ENCODE results near the gene POLR1E. TPM values are rescaled to one million over a fixed set of nuclear protein-coding genes. Genes with fewer than 3 reads are reported as not detected.

POLR1E gene
- total RNA-seq, 1 donor from 2014 or later, result 38.6 TPM

- Mint-ChIP-seq H3K4me3 (no peak overlapping the region), H3K36me3 (peaks cover 33% of the 10 kb centered on the region), H3K27ac (no peak overlapping the region), H3K4me1 (peaks cover 3% of the 10 kb centered on the region), H3K9me3 (no peaks in the 10 kb centered on the region), H3K27me3 (ENCODE audit: insufficient read depth, low read depth) (peaks cover 6% of the 10 kb centered on the region)
- no peak for DNase-seq (ENCODE audit: low spot score)
- Histone ChIP-seq H3K9me3 (ENCODE audit: low read depth) (no peaks in the 10 kb centered on the region), H3K4me2 (no peak overlapping the region), H2AFZ (replicated peaks) (no peak overlapping the region), H3K9ac (no peak overlapping the region), H3K27ac (no peak overlapping the region), H3K4me3 (no peak overlapping the region), H3K4me1 (no peaks in the 10 kb centered on the region), H3K79me2 (ENCODE audit: low read depth) (peaks cover 3% of the 10 kb centered on the region), H3F3A (ENCODE audit: low read depth) (no peaks in the 10 kb centered on the region), H3K36me3 (no peaks in the 10 kb centered on the region), H4K20me1 (ENCODE audit: low read depth) (peaks cover 3% of the 10 kb centered on the region), H3K27me3 (no peaks in the 10 kb centered on the region)
- TF ChIP-seq EZH2phosphoT487 (IDR thresholded peaks at IDR 0.05), result no peak
- TF ChIP-seq, protein P1, sequence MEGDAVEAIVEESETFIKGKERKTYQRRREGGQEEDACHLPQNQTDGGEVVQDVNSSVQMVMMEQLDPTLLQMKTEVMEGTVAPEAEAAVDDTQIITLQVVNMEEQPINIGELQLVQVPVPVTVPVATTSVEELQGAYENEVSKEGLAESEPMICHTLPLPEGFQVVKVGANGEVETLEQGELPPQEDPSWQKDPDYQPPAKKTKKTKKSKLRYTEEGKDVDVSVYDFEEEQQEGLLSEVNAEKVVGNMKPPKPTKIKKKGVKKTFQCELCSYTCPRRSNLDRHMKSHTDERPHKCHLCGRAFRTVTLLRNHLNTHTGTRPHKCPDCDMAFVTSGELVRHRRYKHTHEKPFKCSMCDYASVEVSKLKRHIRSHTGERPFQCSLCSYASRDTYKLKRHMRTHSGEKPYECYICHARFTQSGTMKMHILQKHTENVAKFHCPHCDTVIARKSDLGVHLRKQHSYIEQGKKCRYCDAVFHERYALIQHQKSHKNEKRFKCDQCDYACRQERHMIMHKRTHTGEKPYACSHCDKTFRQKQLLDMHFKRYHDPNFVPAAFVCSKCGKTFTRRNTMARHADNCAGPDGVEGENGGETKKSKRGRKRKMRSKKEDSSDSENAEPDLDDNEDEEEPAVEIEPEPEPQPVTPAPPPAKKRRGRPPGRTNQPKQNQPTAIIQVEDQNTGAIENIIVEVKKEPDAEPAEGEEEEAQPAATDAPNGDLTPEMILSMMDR (IDR thresholded peaks at IDR 0.05), result no peak
- TF ChIP-seq EZH2 (IDR thresholded peaks at IDR 0.05), result no peak
Measured at GRCh38 chr9:37542895-37543294, 57.1 kb downstream of the POLR1E start.

GRCh38 chr9:37543468-37543867 is 57.7 kb downstream of the POLR1E start:
- no peak for TF ChIP-seq EZH2 (IDR thresholded peaks at IDR 0.05)
- TF ChIP-seq, protein P1 (IDR thresholded peaks at IDR 0.05), result no peak
- TF ChIP-seq EZH2phosphoT487 (IDR thresholded peaks at IDR 0.05), result no peak
- peaks cover 3% of the 10 kb centered on the region for H3K4me1 Mint-ChIP-seq
- Histone ChIP-seq H3K27ac (no peak overlapping the region), H3K9ac (no peak overlapping the region), H3K36me3 (no peaks in the 10 kb centered on the region), H3K79me2 (ENCODE audit: low read depth) (peaks cover 6% of the 10 kb centered on the region), H2AFZ (replicated peaks) (no peak overlapping the region), H3K4me2 (no peak overlapping the region), H4K20me1 (ENCODE audit: low read depth) (peaks cover 3% of the 10 kb centered on the region), H3K9me3 (ENCODE audit: low read depth) (no peaks in the 10 kb centered on the region), H3F3A (ENCODE audit: low read depth) (no peaks in the 10 kb centered on the region), H3K27me3 (no peaks in the 10 kb centered on the region), H3K4me1 (no peaks in the 10 kb centered on the region), H3K4me3 (no peak overlapping the region)
- H3K27me3 Mint-ChIP-seq (ENCODE audit: insufficient read depth, low read depth), result peaks cover 5% of the 10 kb centered on the region
- no peaks in the 10 kb centered on the region for H3K9me3 Mint-ChIP-seq
- peaks cover 29% of the 10 kb centered on the region for H3K36me3 Mint-ChIP-seq
- DNase-seq (ENCODE audit: low spot score), result no peak
- H3K27ac Mint-ChIP-seq, result no peak overlapping the region
- no peak overlapping the region for H3K4me3 Mint-ChIP-seq

GRCh38 chr9:37547328-37547878 is 61.7 kb downstream of the POLR1E start:
- Mint-ChIP-seq H3K27ac (no peak overlapping the region), H3K4me1 (peaks cover 8% of the 10 kb centered on the region)
- no peak overlapping the region for H3K4me3 ChIP-seq

More at GRCh38 chr9:37547328-37547878, 61.7 kb downstream of the POLR1E start:
- Histone ChIP-seq H3K79me2 (ENCODE audit: low read depth) (peaks cover 16% of the 10 kb centered on the region), H3K27ac (no peak overlapping the region), H4K20me1 (ENCODE audit: low read depth) (peaks cover 3% of the 10 kb centered on the region), H3K27me3 (no peaks in the 10 kb centered on the region), H3K4me2 (no peak overlapping the region), H3K4me1 (peaks cover 3% of the 10 kb centered on the region), H3K9ac (no peak overlapping the region), H2AFZ (replicated peaks) (no peak overlapping the region), H3K36me3 (no peaks in the 10 kb centered on the region), H3K9me3 (ENCODE audit: low read depth) (no peaks in the 10 kb centered on the region), H3F3A (ENCODE audit: low read depth) (no peaks in the 10 kb centered on the region)
- TF ChIP-seq, protein P1 (IDR thresholded peaks at IDR 0.05), result no peak
- TF ChIP-seq EZH2 (IDR thresholded peaks at IDR 0.05), result no peak
- Mint-ChIP-seq H3K27me3 (ENCODE audit: insufficient read depth, low read depth) (peaks cover 5% of the 10 kb centered on the region), H3K4me3 (no peak overlapping the region), H3K36me3 (peaks cover 14% of the 10 kb centered on the region), H3K9me3 (no peaks in the 10 kb centered on the region)
- DNase-seq (ENCODE audit: low spot score), result no peak
